AG08396 (cell line): Measurements from ENCODE around the gene CHAD.

Source experiments
- DNase-seq: peaks from one replicate; pipeline ENCODE4 v3.0.0; 2012; ENCODE audit warnings: low spot score, mixed read lengths

The CHAD gene

GRCh38 chr17:50468304-50469207, at the start of gene CHAD:
CHAD (minus strand) TSS chr17:50468880; CDS start chr17:50468813, 67 bp downstream.
- DNase-seq: peak; percentile 72

DNA sequence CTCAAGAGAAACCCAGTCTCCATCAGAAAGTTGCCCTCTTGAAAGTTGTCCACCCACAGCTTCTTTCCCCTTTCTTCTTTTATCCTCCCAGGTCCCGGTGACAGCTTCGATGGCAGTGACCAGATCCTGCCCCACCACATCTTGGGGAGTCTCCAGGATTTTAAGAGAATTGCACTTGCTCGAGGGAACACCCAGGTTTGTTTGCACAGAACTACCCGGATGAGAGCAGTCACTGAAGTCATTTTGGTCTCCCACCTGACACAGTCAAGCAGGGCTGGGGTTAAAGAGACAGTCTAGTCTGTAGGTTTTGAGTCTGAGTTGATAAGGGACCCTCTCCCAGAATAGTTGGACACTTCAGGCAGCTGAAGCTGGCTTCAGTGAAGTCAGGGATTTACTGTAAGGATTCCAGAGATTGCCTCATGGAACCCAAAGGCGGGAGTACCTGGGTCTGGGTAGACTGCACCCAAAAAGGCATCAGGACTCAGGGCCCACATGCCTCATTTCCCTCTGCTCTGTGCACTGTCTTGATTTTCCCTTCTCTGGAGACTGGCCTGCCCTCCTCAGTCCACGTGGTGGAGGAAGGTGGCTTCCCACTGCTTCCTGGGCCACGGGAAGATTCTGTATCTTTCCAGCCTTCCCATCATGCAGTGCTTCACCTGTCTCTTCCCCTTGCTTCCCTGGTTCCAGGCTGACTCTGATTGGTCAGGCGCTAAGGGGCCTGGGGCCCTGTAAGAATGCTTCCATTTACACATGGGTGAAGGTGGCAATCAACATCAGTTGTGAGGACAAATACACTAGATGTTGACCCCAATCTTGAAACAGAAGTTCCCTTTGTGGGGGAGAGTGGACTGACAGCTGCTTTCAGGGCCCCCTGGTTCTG, 49.1 kb upstream of the CHAD start:
- no peak for DNase-seq

DNA sequence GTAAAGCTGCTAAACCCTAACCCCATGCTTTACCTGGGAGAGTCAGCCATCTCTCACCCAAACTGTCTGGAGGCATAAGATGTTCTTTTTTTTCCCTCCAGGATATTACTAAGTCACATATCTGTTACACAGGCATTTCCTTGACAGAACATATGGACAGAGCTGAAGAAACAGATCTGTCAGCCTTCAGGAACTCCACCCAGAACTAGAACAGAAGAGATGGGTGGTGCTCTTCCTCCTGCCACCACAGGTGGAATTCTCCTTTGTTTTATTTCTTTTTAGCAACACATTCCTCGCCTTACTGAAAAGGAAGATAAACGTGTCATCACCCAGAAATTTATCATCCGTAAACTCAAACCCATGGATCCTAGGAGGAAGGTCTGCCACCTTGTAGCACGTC, 48.3 kb upstream of the CHAD start:
- DNase-seq: no peak

DNA sequence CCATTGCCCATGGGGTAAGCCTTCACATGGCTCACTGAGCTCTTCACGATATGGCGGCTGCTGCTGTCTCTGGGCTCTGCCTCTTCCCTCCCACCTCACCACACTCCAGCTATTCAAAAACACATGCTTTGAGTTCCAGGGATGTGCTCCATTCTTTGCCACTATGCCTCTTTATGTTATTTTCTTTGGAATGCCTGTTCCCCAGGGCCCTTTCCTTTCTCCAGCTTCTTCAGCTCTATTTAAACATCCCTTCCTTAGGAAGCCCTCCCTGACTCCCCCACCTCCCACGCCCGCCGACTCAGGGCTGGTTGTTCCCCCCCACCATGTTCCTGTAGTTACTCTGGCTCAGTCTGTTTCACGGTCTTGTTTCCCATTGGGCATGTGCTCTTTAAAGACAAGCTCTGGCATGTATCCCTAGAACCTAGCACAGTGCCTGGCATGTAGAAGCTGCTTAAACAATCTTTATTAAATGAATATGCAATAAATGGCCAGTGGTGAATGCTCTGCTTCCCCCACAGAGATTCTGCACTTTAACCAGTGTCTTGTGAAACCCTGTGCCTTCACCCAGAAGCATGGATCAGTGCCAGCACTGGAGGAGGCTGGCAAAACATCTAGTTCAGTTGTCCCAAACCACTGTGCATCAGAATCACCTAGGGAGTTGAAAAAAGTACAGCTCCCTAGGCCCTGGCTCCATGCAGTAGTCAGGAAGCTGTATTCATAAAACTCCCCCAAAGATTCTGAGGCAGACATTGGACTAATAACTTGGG, 46.4 kb upstream of the CHAD start:
- no peak for DNase-seq

DNA sequence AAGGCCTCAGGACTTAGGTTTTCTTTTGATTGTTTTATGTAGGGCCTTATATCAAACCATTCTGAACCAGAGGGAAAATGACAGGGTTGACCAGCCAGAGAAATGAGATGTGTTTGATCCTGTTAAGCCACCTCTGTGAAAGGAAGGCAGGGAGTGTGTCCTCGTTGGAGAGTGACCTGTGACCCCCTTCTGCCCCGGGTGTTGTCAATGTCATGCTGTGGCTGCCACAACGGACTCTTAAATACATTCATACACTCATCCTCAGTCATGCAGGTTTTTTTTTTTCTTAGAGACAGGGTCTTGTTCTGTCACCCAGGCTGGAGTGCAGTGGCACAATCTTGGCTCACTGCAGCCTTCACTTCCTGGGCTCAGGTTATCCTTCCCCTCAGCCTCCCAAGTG, 45.7 kb upstream of the CHAD start:
- no peak for DNase-seq

- no peak for DNase-seq
These were observed 44.8 kb upstream of the CHAD start for GRCh38 chr17:50513495-50513894.

- DNase-seq: no peak
These were observed 42.4 kb upstream of the CHAD start for GRCh38 chr17:50511058-50511457.

DNA sequence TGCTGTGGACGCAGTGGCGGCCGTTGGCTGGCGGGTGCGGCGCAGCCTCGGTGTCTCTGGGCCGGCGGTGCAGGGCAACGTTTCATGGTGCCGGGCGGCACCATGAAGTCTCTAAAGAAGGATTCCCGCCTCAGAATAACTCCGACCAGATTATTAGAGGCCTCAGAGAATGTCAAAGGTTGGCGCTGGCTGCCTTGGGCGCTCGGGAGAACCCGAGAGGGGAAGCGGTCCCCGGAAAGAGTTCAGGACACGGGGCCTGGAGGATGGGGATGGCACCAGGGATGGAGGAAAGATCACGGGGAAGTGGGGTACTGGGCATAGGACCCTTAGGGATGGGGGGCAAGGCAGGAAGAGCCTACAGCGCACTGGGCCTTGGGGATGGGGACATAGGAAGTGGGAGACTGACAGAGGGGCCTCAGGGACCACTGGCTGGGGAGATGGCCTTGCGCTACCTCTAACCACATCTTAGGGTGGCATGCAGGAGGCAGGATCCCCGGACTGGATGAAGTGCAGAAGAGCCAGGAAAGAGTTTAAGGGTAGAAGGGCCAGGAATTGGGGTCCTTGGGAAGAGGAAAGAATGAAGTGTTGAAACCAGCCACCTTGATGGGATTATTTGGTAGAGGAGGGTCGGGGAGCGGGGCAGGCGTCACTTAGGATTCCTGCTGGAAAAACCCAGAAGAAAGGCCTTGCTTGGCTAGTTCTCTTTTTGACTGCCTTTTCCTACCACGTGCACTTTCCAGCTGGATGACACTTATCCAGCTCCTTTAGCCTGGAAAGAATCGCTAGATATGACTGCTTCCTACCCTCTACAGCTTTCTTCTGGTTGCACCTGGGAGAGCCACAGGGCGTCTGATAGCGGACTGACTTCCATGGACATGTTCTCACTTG, 40.1 kb upstream of the CHAD start:
- no peak for DNase-seq

DNA sequence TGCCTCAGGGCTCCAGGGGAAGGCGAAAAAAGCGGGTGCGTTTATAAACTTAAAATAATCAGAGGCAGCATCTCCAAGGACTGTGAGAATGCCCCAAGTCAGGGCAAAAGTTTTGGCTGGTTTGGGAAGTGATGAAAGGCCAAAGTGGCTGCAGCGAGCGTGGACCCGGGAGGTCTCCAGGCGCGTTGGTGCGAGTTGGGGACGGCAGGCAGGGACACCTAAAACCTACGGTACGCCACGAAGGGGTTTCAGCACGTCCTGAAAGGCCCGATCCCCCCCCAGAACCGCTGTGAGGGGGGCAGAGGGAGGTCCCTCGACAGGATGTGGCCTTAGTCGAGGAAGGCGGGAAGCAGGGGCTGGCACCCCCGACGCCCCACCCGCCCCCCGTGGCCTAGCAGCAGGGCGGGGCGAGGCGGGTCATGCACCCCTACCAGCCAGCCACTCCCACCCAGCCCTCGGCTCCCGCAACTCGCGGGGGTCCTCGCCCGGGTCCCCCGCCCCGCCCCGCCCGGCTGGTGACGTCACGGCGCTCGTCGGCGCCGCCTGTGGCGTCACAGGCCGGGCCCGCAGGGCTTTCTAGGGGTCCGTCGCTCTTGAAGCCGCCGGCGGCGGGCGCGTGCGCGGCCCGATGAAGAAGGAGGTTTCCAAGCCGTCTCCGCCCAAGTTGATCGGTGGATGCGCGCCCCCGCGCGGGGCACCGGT, 39.3 kb upstream of the CHAD start, which contains the start of gene MYCBPAP:
Gene MYCBPAP, plus strand, starts transcription at position 569 of the 702 bp plus-strand sequence. CDS start 236 bp downstream, outside the sequence.
- DNase-seq: peak; percentile 91

GRCh38 chr17:50506298-50506697, 37.6 kb upstream of the CHAD start:
- no peak for DNase-seq

DNA sequence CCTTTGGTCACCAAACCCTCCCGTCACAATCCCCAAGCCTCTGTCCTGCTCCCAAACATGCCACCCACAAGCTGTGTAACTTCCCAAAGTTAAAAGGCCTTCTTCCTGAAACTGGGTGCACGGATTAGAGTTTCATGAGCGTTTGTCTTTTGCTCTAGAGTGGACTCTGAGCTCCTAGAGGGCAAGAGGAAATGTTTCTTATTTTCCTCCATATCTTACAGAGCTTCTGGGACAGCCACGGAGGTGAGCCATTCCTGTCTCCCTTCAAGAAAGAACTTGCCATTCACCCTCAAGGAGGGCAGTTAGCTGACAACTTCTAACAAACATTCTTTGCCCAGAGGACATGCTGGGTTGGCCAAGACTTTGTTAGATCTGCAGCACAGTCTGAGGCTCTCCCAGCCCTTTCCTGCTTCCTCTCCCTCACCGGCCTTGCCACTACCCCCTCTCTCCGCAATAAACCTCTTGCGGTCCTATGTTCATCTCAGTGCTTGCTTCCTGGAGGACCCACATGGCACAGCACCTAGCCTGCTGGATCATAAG, 37.0 kb upstream of the CHAD start:
- DNase-seq: no peak

DNA sequence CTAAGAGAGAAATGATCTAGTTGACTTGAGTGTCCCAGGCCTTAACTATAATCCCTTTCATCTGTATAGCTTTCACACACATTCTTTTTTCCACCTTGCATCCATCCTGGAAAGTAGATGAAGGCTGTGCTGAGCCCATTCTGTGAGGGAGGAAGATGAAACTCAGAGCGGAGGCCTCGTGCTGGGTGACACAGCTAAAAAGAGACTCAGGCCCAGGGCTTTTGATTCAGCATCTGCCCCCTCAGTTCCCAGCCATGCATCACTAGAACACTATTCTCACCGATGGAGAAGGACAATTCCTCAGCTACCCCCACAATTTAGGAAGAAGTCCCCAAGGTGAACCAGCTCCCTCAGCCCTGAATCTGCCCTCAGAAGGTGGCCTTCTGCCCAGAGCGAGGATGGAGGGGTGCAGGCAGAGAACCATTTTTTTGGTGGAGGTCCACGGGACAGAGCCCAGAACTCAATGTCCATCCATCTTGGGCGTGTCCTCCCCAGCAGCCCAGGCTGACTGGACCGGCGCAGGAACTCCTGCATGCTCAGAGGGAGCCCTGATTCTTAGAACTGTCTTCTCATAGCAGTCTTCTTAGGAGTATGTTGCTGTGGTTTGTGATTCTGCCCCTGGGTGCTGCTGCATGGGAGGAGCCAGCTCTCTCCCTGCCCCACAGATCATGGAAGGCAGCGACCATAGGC, 33.8 kb upstream of the CHAD start:
- no peak for DNase-seq

GRCh38 chr17:50501054-50501453, 32.4 kb upstream of the CHAD start:
- no peak for DNase-seq

- no peak for DNase-seq
These were observed 31.0 kb upstream of the CHAD start for GRCh38 chr17:50499721-50500120.

GRCh38 chr17:50499270-50499669, 30.6 kb upstream of the CHAD start:
- DNase-seq: no peak

- DNase-seq: no peak
These were observed 29.6 kb upstream of the CHAD start for GRCh38 chr17:50498021-50498874.

DNA sequence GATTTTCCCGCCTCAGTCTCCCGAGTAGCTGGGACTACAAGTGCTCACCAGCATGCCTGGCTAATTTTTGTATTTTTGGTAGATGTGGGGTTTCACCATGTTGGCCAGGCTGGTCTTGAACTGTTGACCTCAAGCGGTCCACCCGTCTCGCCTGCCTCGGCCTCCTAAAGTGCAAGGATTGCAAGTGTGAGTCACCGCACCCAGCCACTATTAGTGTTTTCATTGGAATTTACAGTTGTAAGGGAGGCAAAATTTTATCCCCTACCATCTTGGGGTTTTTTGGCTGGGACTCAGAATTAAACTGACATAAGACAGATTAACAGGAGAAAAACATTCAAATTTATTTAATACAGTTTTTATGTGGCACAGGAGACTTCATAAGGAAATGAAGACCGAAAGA, 27.2 kb upstream of the CHAD start:
- DNase-seq: no peak

GRCh38 chr17:50495217-50495823, 26.6 kb upstream of the CHAD start:
- no peak for DNase-seq
